Hepatocyte (in vitro differentiated cells): ENCODE measurements around the gene P2RY12. TPM values are rescaled to one million over a fixed set of nuclear protein-coding genes. Genes with fewer than 3 reads are reported as not detected.

Source experiments
- DNase-seq: peaks from one replicate; pipeline ENCODE4 v3.0.0-alpha.2; 2016; ENCODE audit warnings: low spot score
- H2AFZ ChIP-seq: fragments of 200-600 bp; sonication (generic); 2 replicates; pipeline ENCODE4 v1.6.0; 2016; ENCODE audit warnings: antibody characterized with exemption, mild to moderate bottlenecking
- H3K27ac ChIP-seq: fragments of 200-600 bp; sonication (generic); 2 replicates; pipeline ENCODE4 v1.5.1; 2016; ENCODE audit warnings: mild to moderate bottlenecking
- H3K27me3 ChIP-seq: fragments of 200-600 bp; sonication (generic); 2 replicates; pipeline ENCODE4 v1.6.1; 2016
- H3K36me3 ChIP-seq: fragments of 200-600 bp; sonication (generic); replicated peaks from 2 replicates; pipeline ENCODE4 v1.5.1; 2016; ENCODE audit warnings: low read depth; ENCODE audit not compliant: insufficient read depth
- H3K4me1 ChIP-seq: fragments of 200-600 bp; sonication (generic); 2 replicates; pipeline ENCODE4 v1.5.1; 2016; ENCODE audit warnings: mild to moderate bottlenecking, moderate library complexity; ENCODE audit not compliant: insufficient read depth
- H3K4me2 ChIP-seq: fragments of 200-600 bp; sonication (generic); 2 replicates; pipeline ENCODE4 v1.6.0; 2016
- H3K4me3 ChIP-seq: fragments of 200-600 bp; sonication (generic); 2 replicates; pipeline ENCODE4 v1.5.1; 2016; ENCODE audit warnings: mild to moderate bottlenecking
- H3K79me2 ChIP-seq: fragments of 200-600 bp; sonication (generic); 2 replicates; pipeline ENCODE4 v1.6.0; 2017; ENCODE audit warnings: mild to moderate bottlenecking
- H3K9me2 ChIP-seq: fragments of 200-600 bp; sonication (generic); replicated peaks from 2 replicates; pipeline ENCODE4 v1.6.0; 2017; ENCODE audit warnings: mild to moderate bottlenecking; ENCODE audit not compliant: insufficient read depth
- H3K9me3 ChIP-seq: fragments of 200-600 bp; sonication (generic); 2 replicates; pipeline ENCODE4 v1.5.1; 2016; ENCODE audit warnings: low read depth, mild to moderate bottlenecking
- H4K20me1 ChIP-seq: fragments of 200-600 bp; sonication (generic); 2 replicates; pipeline ENCODE4 v1.6.0; 2016; ENCODE audit warnings: mild to moderate bottlenecking; ENCODE audit not compliant: insufficient read depth, poor library complexity, severe bottlenecking
- CTCF ChIP-seq: fragments of 200-600 bp; sonication (generic); IDR thresholded peaks from 2 replicates; pipeline ENCODE4 v1.5.1; 2016; ENCODE audit warnings: antibody characterized with exemption, mild to moderate bottlenecking; ENCODE audit not compliant: poor library complexity
- EZH2 ChIP-seq: fragments of 200-600 bp; sonication (generic); IDR thresholded peaks from 2 replicates; pipeline ENCODE4 v1.6.1; 2016; ENCODE audit warnings: antibody characterized with exemption, mild to moderate bottlenecking, borderline replicate concordance
- EZH2phosphoT487 ChIP-seq: fragments of 200-600 bp; sonication (generic); IDR thresholded peaks from one replicate; pipeline ENCODE4 v1.6.1; 2018; ENCODE audit warnings: antibody characterized with exemption, mild to moderate bottlenecking, low read depth, moderate library complexity; ENCODE audit not compliant: unreplicated experiment, severe bottlenecking
- WGBS: methylation state at CpG from one replicate; pipeline ENCODE4 v1.1.6; 2016; ENCODE audit warnings: low lambda C conversion rate; ENCODE audit errors: missing lambda C conversion rate; 5-methylcytosine and 5-hydroxymethylcytosine counted together
- polyA plus RNA-seq: library from polyadenylated mRNA; unstranded; fragments of >200 nt; fragmentation: Nextera tagmentation; extraction: Ambion mirVana; gene quantifications from 2 replicates; pipeline ENCODE4 v1.2.1, GENCODE V29; 2016
- total RNA-seq: library from RNA; depleted of rRNA; stranded (reverse); fragments of >200 nt; gene quantifications from 2 replicates; pipeline ENCODE4 v1.2.3, GENCODE V29; 2014

Gene P2RY12
- total and polyA plus RNA-seq, 2 experiments from 2014 or later: 0.07 TPM; not detected in 1

- Histone ChIP-seq H3K4me1 (no peaks in the 10 kb centered on the region), H3K4me2 (no peak overlapping the region), H3K9me2 (no peaks in the 10 kb centered on the region), H3K79me2 (no peaks in the 10 kb centered on the region), H2AFZ (no peak overlapping the region), H3K9me3 (no peaks in the 10 kb centered on the region), H3K36me3 (no peaks in the 10 kb centered on the region), H3K27ac (no peak overlapping the region), H3K27me3 (no peaks in the 10 kb centered on the region), H4K20me1 (no peaks in the 10 kb centered on the region), H3K4me3 (no peak overlapping the region)
- TF ChIP-seq CTCF (no peak), EZH2 (no peak), EZH2phosphoT487 (no peak)
- WGBS: 85% methylated on average over 3 of the region's 3 CpGs
- DNase-seq: no peak
Measured at GRCh38 chr3:151366993-151367392, 17.6 kb downstream of the P2RY12 start.

DNA sequence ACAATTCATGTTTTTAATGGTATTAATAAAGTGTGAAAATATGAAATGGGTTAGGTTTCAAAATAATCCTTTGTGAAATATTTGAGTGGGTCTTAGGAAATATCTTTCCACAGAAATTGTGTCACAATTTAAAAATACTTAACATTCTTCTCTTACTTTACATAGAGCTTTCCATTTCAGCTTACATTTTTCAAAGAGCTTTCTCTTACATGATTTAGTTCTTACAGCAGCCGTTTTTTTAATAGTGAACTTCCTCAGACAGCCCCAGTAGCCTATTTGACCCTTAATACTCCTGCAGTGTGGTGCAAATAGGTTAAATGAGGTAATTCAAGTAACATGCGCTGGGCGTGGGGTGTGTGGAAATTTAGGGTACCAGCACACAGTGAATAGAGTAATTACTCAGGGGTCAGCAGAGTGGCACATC is 21.8 kb downstream of the P2RY12 start:
- H2AFZ ChIP-seq: no peak overlapping the region

GRCh38 chr3:151357463-151357850 is 27.1 kb downstream of the P2RY12 start:
- no peaks in the 10 kb centered on the region for H3K27me3 ChIP-seq
- H3K4me1 ChIP-seq: no peaks in the 10 kb centered on the region
- no peak overlapping the region for H3K27ac ChIP-seq
- H3K9me3 ChIP-seq: no peaks in the 10 kb centered on the region
- WGBS: 77% methylated on average over 2 of the region's 2 CpGs
- no peak overlapping the region for H2AFZ ChIP-seq
- no peaks in the 10 kb centered on the region for H3K9me2 ChIP-seq
- no peak for DNase-seq
- no peak overlapping the region for H3K4me2 ChIP-seq
- H3K36me3 ChIP-seq: no peaks in the 10 kb centered on the region
- H3K79me2 ChIP-seq: no peaks in the 10 kb centered on the region
- no peak overlapping the region for H3K4me3 ChIP-seq
- TF ChIP-seq EZH2phosphoT487 (no peak), CTCF (no peak), EZH2 (no peak)
- H4K20me1 ChIP-seq: no peaks in the 10 kb centered on the region

More for the DNA sequence above, 21.8 kb downstream of the P2RY12 start:
- no peaks in the 10 kb centered on the region for H3K27me3 ChIP-seq
- no peak overlapping the region for H3K4me2 ChIP-seq
- H3K4me3 ChIP-seq: no peak overlapping the region
- no peaks in the 10 kb centered on the region for H3K9me3 ChIP-seq
- TF ChIP-seq CTCF: no peak
- TF ChIP-seq EZH2: no peak
- TF ChIP-seq EZH2phosphoT487: no peak
- no peaks in the 10 kb centered on the region for H4K20me1 ChIP-seq
- H3K36me3 ChIP-seq: no peaks in the 10 kb centered on the region
- H3K4me1 ChIP-seq: no peaks in the 10 kb centered on the region
- 82% methylated on average over 3 of the region's 3 CpGs for WGBS
- H3K79me2 ChIP-seq: no peaks in the 10 kb centered on the region
- H3K9me2 ChIP-seq: no peaks in the 10 kb centered on the region
- no peak overlapping the region for H3K27ac ChIP-seq
- DNase-seq: no peak
